Suppressor macrophage treated with lipopolysaccharide for 1 hour (primary cell): ENCODE measurements around the gene SV2C.
"Not testable (repeated sequence)": the region's sequence is repeated elsewhere in the genome, so short reads cannot be mapped to it uniquely, and the experiment has no call there.

Experiments
- DNase-seq, 3 donors: peaks; one replicate each; pipeline ENCODE4 v3.0.0-alpha.2; 2020 to 2022

SV2C gene

GRCh38 chr5:76305269-76305668 lies 222.1 kb downstream of the SV2C start:
- DNase-seq: peak; percentile 57 to 83 (median 80)

- peak in 2 of 3 donors; percentile 18 to 28 for DNase-seq
Measured at GRCh38 chr5:76305775-76306174, 222.6 kb downstream of the SV2C start.

GRCh38 chr5:76310208-76310607 lies 227.0 kb downstream of the SV2C start:
- no peak for DNase-seq

- no peak for DNase-seq
Measured at GRCh38 chr5:76312783-76313182, 229.6 kb downstream of the SV2C start.

DNA sequence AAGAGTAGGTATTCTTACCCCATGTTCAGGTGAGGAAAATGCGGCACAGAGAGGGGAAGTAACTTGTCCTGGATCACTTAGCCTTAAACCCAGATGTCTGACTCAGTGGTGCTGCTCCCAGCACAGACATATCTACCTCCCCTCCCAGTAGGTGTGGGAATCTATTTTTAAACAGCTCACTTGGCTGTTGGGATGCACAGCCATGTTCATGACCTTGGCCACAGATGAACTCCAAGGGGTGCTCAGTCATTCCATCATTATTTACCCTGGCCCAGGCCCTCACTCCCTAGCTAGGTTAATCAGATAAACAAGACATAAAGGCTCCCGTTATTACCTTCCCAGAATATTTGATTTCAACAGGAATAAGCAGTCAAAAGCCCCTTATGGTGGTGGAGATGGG lies 231.5 kb downstream of the SV2C start:
- DNase-seq: no peak

- no peak for DNase-seq
Measured at GRCh38 chr5:76319673-76320072, 236.5 kb downstream of the SV2C start.

GRCh38 chr5:76323494-76323893 lies 240.3 kb downstream of the SV2C start:
- DNase-seq: not testable (repeated sequence)

DNA sequence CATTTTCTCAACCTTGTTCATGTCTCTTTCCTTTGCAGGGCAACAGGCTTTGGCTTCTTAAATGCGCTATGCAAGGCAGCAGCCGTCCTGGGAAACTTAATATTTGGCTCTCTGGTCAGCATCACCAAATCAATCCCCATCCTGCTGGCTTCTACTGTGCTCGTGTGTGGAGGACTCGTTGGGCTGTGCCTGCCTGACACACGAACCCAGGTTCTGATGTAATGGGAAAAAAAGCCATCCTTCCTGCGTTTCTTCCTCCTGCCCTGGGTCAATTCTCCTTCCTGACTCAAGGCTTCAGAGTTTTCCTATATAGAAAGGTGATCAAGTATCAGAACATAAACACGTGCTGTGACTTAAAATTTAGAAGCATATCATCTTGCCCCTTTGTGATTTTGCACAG lies 242.1 kb downstream of the SV2C start:
- no peak for DNase-seq

DNA sequence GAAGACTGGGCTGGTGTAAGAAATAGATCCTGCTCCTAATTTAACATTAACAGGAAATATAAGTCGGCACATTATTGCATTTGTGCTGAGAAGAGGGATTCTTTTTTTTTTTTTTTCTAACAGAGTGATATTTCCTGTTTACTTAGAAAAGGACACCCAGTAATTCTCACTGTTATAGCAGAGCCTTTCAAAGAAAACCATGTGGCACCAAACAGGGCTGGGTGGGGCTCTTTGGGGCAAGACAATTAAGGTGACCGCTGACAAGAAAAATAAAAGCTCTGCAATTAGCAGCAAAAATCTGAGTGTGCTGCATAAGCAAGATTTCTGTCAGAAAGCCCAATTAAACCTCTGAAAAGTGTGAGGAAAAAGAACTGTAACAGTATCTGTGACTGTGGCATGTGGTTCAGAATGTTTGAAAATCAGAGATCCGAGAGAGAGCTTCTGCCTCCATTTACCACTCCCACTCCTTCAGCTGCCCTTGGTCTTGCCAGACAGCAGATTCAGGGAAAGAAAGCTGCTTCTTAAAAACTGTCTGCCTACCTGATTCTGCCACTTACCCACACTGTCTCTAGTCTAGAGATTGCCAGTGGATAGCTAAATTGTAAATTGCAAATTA lies 242.8 kb downstream of the SV2C start:
- DNase-seq: no peak

GRCh38 chr5:76326577-76327302 lies 243.6 kb downstream of the SV2C start:
- no peak for DNase-seq

DNA sequence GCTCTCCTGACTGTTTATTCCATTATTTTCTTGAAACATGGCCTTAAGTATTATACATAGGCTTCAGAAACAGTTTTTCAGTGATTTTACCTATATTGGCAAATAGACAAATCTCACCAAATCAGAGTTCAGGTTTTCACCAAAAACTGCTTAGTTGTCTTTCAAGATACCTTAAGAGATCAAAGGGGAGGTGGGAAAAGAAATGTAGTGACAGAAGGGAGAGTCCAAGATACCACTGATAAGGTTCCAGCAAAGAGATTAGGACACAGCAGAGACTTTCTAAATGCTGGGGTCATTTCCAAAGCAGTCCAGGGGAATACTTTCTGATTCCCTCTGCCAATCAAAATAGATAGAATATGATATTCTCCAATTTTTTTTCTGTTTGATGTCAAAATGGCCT lies 246.2 kb downstream of the SV2C start:
- no peak for DNase-seq

DNA sequence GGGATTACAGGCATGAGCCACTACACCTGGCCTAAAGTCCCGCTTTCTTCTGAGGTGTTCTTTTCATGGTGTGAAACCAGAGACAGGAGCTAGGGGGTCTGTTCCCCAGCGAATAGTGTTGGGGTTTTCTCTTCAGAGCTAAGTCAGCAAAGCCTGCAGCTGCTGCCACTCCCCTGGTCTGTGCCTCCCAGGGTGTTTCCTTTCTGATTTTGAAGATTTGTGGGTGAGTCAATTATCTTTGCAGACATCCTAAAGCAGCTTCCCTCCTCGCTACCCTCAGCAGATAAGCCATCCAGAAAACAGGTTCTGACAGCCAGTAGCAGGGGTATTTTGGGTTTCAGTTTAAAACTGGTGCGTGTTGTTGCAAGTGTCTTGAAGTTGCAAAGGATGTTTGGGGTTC lies 247.9 kb downstream of the SV2C start:
- DNase-seq: peak in 1 of 3 donors; percentile 20

- no peak for DNase-seq
Measured at GRCh38 chr5:76332102-76332501, 248.9 kb downstream of the SV2C start.

DNA sequence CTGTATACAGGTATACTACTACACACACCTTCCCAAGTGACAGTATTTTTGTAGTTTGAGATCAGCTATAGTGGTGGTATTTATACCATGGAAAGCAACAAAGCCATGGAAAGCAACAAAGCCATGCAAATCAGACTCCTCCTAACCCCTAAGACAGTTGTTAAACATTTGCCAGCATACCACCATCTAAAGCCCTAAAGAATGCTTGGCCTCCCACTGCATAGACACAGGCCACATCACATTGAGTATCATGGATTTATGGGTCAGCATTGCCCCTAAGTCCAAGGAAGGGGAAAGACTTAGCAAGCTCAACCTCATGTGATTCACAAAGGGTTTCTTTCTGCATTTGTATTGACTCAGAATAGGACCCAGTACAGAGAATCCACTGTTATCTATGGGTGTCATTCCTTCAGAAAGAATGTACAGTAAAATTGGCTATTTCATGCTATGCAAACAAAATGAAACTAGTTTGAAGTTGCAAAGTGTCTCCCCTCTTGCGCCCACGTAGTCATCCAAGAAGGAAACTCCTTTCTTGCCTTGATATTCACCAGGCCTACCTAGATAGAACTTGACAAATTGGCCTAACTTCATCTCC lies 249.5 kb downstream of the SV2C start:
- DNase-seq: peak in 2 of 3 donors; percentile 21 to 28

GRCh38 chr5:76333571-76333970 lies 250.4 kb downstream of the SV2C start:
- DNase-seq: no peak

DNA sequence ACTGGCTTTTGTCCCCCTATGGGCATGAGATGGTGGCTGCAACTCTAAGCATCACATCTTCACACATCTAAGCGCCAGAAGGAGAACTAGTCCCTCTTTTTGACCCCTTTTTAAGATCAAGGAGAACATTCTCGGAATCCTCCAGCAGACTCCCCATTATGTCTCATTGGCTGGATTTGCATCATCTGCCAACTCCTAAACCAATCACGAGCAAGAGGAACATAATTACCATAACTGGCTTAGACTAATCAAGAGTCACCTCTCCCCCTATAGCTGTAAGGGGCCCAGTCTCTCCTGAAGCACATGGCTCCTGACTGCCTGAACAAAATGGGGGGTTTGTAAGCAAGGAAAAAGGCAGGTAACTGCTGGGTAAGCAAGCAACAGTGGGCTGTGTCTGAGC lies 251.4 kb downstream of the SV2C start:
- DNase-seq: peak in 1 of 3 donors; percentile 12

DNA sequence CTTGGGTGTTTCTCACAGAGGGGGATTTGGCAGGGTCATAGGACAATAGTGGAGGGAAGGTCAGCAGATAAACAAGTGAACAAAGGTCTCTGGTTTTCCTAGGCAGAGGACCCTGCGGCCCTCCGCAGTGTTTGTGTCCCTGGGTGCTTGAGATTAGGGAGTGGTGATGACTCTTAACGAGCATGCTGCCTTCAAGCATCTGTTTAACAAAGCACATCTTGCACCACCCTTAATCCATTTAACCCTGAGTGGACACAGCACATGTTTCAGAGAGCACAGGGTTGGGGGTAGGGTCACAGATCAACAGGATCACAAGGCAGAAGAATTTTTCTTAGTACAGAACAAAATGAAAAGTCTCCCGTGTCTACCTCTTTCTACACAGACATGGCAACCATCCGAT lies 252.3 kb downstream of the SV2C start:
- DNase-seq: not testable (repeated sequence)

GRCh38 chr5:76336253-76336809 lies 253.1 kb downstream of the SV2C start:
- DNase-seq: peak in 1 of 3 donors; percentile 11

DNA sequence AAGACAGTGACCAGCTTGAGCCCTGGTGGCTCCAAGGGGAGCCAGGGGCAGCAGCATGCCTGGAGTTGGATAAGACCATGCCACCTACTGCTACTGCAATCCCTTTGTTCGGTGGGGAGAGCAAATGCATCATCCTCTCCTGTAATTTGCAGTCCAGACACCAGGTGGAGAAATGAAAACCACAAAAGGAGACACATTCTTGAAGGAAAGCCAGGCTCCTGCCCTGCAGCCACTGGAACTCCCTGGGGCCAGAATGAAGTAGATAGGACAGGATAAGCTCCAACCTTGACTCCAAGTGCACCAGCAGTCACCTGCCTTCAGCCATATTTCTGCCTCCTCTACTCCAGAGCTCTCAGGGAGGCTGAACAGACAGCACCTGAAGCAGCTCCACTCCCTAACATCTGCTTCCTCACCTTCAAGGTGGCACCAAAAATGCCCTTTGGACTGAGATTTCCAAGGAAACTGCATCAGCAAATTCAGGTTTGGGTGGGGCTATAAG lies 254.8 kb downstream of the SV2C start:
- DNase-seq: peak; percentile 58 to 67 (median 60)

- peak in 1 of 3 donors; percentile 15 for DNase-seq
Measured at GRCh38 chr5:76339919-76340318, 256.7 kb downstream of the SV2C start.

DNA sequence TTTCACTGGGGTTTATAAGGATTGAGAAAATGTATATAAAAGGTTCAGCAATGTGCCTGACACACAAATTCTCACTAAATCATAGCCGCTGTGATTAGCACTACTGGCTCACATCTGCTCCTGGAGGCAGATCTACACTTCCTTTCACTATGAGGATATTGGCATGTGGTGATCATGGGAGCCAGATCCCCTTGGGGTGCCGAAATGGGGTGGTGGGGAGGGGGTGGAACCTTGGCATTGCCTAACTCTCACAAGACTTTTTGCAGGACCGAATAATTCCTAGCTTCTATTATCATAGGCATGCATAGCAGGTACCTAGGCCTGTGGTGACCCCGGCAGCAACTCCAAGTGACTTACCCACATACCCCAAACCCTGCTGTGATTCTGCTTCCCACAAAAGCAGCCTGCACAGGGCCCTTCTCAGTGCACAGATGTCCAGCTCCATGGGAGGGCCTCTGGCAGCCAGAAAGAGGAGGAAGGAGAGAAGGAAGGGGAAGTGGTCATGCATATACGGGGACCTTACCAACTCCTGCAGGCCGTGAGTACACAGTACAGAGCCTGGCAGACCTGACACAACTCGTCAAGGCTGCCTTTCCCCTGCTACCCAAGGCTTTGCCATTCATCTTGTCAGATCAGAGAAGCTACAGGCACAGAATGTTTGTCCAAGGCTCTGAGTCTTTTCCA lies 258.6 kb downstream of the SV2C start:
- DNase-seq: peak; percentile 47 to 57 (median 47)

GRCh38 chr5:76342474-76342873 lies 259.3 kb downstream of the SV2C start:
- peak in 1 of 3 donors; percentile 8 for DNase-seq

GRCh38 chr5:76345582-76345981 lies 262.4 kb downstream of the SV2C start:
- DNase-seq: no peak
